Upper lobe of right lung (tissue), 1 donor: ENCODE data around the gene R3HDM2. TPM values are rescaled to one million over a fixed set of nuclear protein-coding genes. Genes with fewer than 3 reads are reported as not detected.
A peak's percentile ranks its signal among the peaks of the same experiment; 100 is the strongest.
"Not testable (repeated sequence)": the region's sequence is repeated elsewhere in the genome, so short reads cannot be mapped to it uniquely, and the experiment has no call there.

ENCODE experiments used
- ATAC-seq: fragments of 200-7000 bp; cut with Tn5 transposase; one replicate; pipeline ENCODE4 v1.9.1; 2020; ENCODE audit warnings: mild to moderate bottlenecking, moderate library complexity
- DNase-seq: peaks from one replicate; pipeline ENCODE4 v3.0.0-alpha.2; 2020
- H3K27ac ChIP-seq: fragments of 200-600 bp; one replicate; pipeline ENCODE4 v1.8.0; 2022
- H3K27me3 ChIP-seq: fragments of 200-600 bp; one replicate; pipeline ENCODE4 v1.8.0; 2022; ENCODE audit warnings: mild to moderate bottlenecking
- H3K36me3 ChIP-seq: fragments of 200-600 bp; one replicate; pipeline ENCODE4 v1.8.0; 2022
- H3K4me1 ChIP-seq: fragments of 200-600 bp; one replicate; pipeline ENCODE4 v1.8.0; 2022
- H3K4me3 ChIP-seq: fragments of 200-600 bp; one replicate; pipeline ENCODE4 v1.8.0; 2022; ENCODE audit warnings: mild to moderate bottlenecking
- H3K9me3 ChIP-seq: fragments of 200-600 bp; one replicate; pipeline ENCODE4 v1.8.0; 2022
- intact Hi-C: fragments of 100-400 bp; cut with DNase I; formaldehyde crosslinking; loops from one replicate; pipeline ENCODE4 v1.11.0; 2022
- total RNA-seq: library from RNA; stranded (reverse); fragmentation: NEBNext Ultra II Directional; extraction: Animal tissue kit (Norgen Biotek cat#: 25700); gene quantifications from one replicate; pipeline ENCODE4 v1.2.1, GENCODE V29; 2021
- TF ChIP-seq, protein P1 (sequence below): fragments of 200-600 bp; IDR thresholded peaks from one replicate; pipeline ENCODE4 v1.8.0; 2022; ENCODE audit warnings: antibody characterized with exemption
- donor health status: DM: no; HTN: yes; CAD: no; lungs with severe emphysema.

The R3HDM2 gene
- total RNA-seq, 1 donor from 2014 or later, result 81.0 TPM

DNA sequence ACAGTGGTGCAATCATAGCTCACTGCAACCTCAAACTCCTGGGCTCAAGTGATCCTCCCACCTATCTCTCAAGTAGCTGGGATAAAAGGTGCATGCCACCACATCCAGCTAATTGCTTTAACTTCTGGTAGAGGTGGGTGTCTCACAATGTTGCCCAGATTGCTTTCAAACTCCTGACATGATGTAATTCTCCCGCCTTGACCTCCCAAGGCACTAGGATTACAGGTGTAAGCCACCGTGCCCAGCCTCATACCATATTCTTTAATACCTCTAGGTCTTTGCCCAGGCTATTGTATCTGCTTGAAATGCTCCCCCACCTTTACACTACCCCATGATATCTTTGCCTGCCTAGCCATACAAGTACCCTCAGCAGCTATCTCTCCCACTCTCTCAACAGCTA is 11.3 kb downstream of the R3HDM2 start:
- H3K36me3 ChIP-seq, result peaks cover 24% of the 10 kb centered on the region
- no peaks in the 10 kb centered on the region for H3K9me3 ChIP-seq
- intact Hi-C loops, result no loop called here
- no peak overlapping the region for H3K27ac ChIP-seq
- H3K4me1 ChIP-seq, result no peaks in the 10 kb centered on the region
- TF ChIP-seq, protein P1, sequence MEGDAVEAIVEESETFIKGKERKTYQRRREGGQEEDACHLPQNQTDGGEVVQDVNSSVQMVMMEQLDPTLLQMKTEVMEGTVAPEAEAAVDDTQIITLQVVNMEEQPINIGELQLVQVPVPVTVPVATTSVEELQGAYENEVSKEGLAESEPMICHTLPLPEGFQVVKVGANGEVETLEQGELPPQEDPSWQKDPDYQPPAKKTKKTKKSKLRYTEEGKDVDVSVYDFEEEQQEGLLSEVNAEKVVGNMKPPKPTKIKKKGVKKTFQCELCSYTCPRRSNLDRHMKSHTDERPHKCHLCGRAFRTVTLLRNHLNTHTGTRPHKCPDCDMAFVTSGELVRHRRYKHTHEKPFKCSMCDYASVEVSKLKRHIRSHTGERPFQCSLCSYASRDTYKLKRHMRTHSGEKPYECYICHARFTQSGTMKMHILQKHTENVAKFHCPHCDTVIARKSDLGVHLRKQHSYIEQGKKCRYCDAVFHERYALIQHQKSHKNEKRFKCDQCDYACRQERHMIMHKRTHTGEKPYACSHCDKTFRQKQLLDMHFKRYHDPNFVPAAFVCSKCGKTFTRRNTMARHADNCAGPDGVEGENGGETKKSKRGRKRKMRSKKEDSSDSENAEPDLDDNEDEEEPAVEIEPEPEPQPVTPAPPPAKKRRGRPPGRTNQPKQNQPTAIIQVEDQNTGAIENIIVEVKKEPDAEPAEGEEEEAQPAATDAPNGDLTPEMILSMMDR, result no peak
- no peak overlapping the region for H3K4me3 ChIP-seq
- H3K27me3 ChIP-seq, result no peaks in the 10 kb centered on the region
- ATAC-seq (no peak), DNase-seq (no peak)

GRCh38 chr12:57418255-57418654 is 12.6 kb downstream of the R3HDM2 start:
- no peak overlapping the region for H3K27ac ChIP-seq
- TF ChIP-seq, protein P1, result no peak
- DNase-seq, result no peak
- no peak for ATAC-seq
- no peaks in the 10 kb centered on the region for H3K9me3 ChIP-seq
- intact Hi-C loops, result no loop called here
- peaks cover 21% of the 10 kb centered on the region for H3K36me3 ChIP-seq
- no peak overlapping the region for H3K4me3 ChIP-seq
- no peaks in the 10 kb centered on the region for H3K4me1 ChIP-seq
- no peaks in the 10 kb centered on the region for H3K27me3 ChIP-seq

GRCh38 chr12:57416039-57416996 is 14.5 kb downstream of the R3HDM2 start:
- DNase-seq (no peak), ATAC-seq (no peak)
- Histone ChIP-seq H3K36me3 (peaks cover 4% of the 10 kb centered on the region), H3K4me1 (no peaks in the 10 kb centered on the region), H3K27me3 (no peaks in the 10 kb centered on the region), H3K4me3 (no peak overlapping the region), H3K27ac (no peak overlapping the region), H3K9me3 (no peaks in the 10 kb centered on the region)
- TF ChIP-seq, protein P1, result no peak
- intact Hi-C loops, result no loop called here

DNA sequence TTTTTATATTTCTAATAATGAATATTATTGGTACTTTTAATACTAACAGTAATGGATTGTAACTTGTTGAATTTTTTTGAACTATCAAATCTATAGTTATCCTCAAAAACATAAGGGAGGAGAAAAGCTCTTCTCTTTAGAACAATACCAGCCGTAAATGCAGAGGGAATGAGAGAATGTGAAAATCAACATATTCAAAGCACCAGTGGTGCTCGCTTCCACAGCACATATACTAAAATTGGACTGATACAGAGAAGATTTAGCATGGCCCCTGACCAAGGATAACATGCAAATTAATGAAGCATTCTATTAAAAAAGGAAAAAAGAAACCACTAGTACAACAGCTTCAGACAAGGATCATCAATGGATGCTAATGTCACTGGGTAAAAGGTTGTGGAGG is 15.8 kb downstream of the R3HDM2 start:
- DNase-seq, result no peak

DNA sequence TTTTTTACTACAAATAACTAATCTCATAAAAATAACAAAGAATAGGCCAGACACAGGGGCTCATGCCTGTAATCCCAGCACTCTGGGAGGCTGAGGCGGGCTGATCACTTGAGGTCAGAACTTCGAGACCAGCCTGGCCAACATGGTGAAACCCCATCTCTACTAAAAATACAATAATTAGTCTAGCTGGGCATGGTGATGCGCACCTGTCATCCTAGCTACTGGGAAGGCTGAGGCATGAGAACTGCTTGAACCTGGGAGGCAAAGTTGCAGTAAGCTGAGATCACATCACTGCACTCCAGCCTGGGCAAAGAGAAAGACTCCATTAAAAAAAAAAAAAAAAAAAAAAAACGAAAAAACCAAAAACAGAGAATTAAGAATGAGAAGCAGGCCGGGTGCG is 16.7 kb downstream of the R3HDM2 start:
- H3K27ac ChIP-seq, H3K36me3 ChIP-seq, H3K4me3 ChIP-seq, H3K9me3 ChIP-seq, intact Hi-C loops, DNase-seq, H3K4me1 ChIP-seq, H3K27me3 ChIP-seq, ATAC-seq: not testable (repeated sequence)

More for the DNA sequence above, 15.8 kb downstream of the R3HDM2 start:
- Histone ChIP-seq H3K4me3 (no peak overlapping the region), H3K36me3 (no peaks in the 10 kb centered on the region), H3K9me3 (no peaks in the 10 kb centered on the region), H3K27ac (no peak overlapping the region), H3K4me1 (no peaks in the 10 kb centered on the region), H3K27me3 (no peaks in the 10 kb centered on the region)
- ATAC-seq, result no peak
- TF ChIP-seq, protein P1, result no peak
- intact Hi-C loops, result no loop called here

- Histone ChIP-seq H3K27me3 (no peaks in the 10 kb centered on the region), H3K4me1 (no peaks in the 10 kb centered on the region), H3K9me3 (no peaks in the 10 kb centered on the region), H3K4me3 (no peak overlapping the region), H3K36me3 (no peaks in the 10 kb centered on the region), H3K27ac (no peak overlapping the region)
- TF ChIP-seq, protein P1, result no peak
- no peak for DNase-seq
- intact Hi-C loops, result no loop called here
- peak; percentile 59 for ATAC-seq
These were observed 20.3 kb downstream of the R3HDM2 start for GRCh38 chr12:57410534-57410933.
